ENCODE results near the gene EHMT1.

- TF ChIP-seq CTCF (IDR thresholded peaks at IDR 0.05; ENCODE audit: insufficient read depth, low read length) (no peak), SPI1 (IDR thresholded peaks at IDR 0.05; ENCODE audit: borderline replicate concordance, low read depth) (no peak), REST (IDR thresholded peaks at IDR 0.05; ENCODE audit: insufficient replicate concordance, low read depth) (no peak), POLR2AphosphoS5 (IDR thresholded peaks at IDR 0.05; ENCODE audit: low read depth) (no peak), GABPA (IDR thresholded peaks at IDR 0.05; ENCODE audit: low read depth) (no peak)
These were observed 48.3 kb downstream of the EHMT1 start for GRCh38 chr9:137666955-137667670.
